Spleen (tissue), 7 donors: ENCODE results near the gene AK2.

Source experiments
- CTCF ChIP-seq, 11 experiments: fragments of 200-600 bp in 7 of 11; fragments of 450-650 bp in 4 of 11; sonication (generic) in 4 of 11; IDR thresholded peaks in 8 of 11; conservative IDR thresholded peaks in 3 of 11; 1 replicate in 7 of 11; 2 replicates in 4 of 11; pipeline versions ENCODE4 v1.4.0 to v1.8.0; 2016 to 2021; ENCODE audit warnings: antibody characterized with exemption in 11 of 11, inconsistent platforms in 4 of 11, mild to moderate bottlenecking in 1 of 11
- POLR2A ChIP-seq, 3 donors: fragments of 450-650 bp; IDR thresholded peaks; one replicate each; pipeline ENCODE4 v1.5.1; 2017; ENCODE audit warnings: antibody characterized with exemption in 3 of 3, mild to moderate bottlenecking in 1 of 3
- donor health status: DM: no; HTN: no; CAD: no; lungs with moderate emphysema.
- donor health status: DM: no; HTN: no; CAD: no.
- donor health status: DM: no; HTN: no; CAD: no.

- TF ChIP-seq CTCF (IDR thresholded peaks at IDR 0.05 in 8 of 11, conservative IDR thresholded peaks at IDR 0.05 in 3 of 11) (no peak), POLR2A (IDR thresholded peaks at IDR 0.05) (peak in 1 of 3 donors; percentile 13)
These were observed 44.7 kb downstream of the AK2 start for GRCh38 chr1:32991819-32992488.
